Right lobe of liver (tissue), 6 donors: ENCODE results near the gene ZNF766. TPM values are rescaled to one million over a fixed set of nuclear protein-coding genes. Genes with fewer than 3 reads are reported as not detected.

ENCODE experiments used
- ATAC-seq, 4 donors: fragments of 200-7000 bp; cut with Tn5 transposase; one replicate each; pipeline ENCODE4 v1.9.1; 2020; ENCODE audit warnings: mild to moderate bottlenecking in 4 of 4, moderate library complexity in 4 of 4
- DNase-seq, 3 donors: peaks; one replicate each; pipeline ENCODE4 v3.0.0-alpha.2; 2020
- H3K27ac ChIP-seq, 3 donors: fragments of 200-600 bp; one replicate each; pipeline ENCODE4 v1.8.0; 2022
- H3K27me3 ChIP-seq, 2 donors: fragments of 200-600 bp; one replicate each; pipeline ENCODE4 v1.8.0; 2022
- H3K36me3 ChIP-seq, 4 donors: fragments of 200-600 bp; sonication (generic) in 1 of 4; one replicate each; pipeline versions ENCODE4 v1.5.1 to v1.8.0; 2017 to 2022; ENCODE audit warnings: control low read depth in 1 of 4
- H3K4me1 ChIP-seq, 4 donors: fragments of 200-600 bp; sonication (generic) in 1 of 4; one replicate each; pipeline versions ENCODE4 v1.5.1 to v1.8.0; 2017 to 2022; ENCODE audit warnings: control low read depth in 1 of 4
- H3K4me3 ChIP-seq, 3 donors: fragments of 200-600 bp; one replicate each; pipeline ENCODE4 v1.8.0; 2022
- H3K9me3 ChIP-seq, 4 donors: fragments of 200-600 bp; sonication (generic) in 1 of 4; one replicate each; pipeline versions ENCODE4 v1.5.1 to v1.8.0; 2017 to 2022; ENCODE audit warnings: control low read depth in 1 of 4
- CTCF ChIP-seq, 4 donors: fragments of 200-600 bp in 3 of 4; fragments of 450-650 bp in 1 of 4; IDR thresholded peaks; one replicate each; pipeline versions ENCODE4 v1.5.1 to v1.8.0; 2016 to 2022; ENCODE audit warnings: antibody characterized with exemption in 4 of 4, mild to moderate bottlenecking in 2 of 4
- POLR2A ChIP-seq: fragments of 450-650 bp; IDR thresholded peaks from one replicate; pipeline ENCODE4 v1.6.1; 2017; ENCODE audit warnings: antibody characterized with exemption, mild to moderate bottlenecking
- WGBS: methylation state at CpG from one replicate; pipeline ENCODE4 v1.1.6; 2018; ENCODE audit warnings: low coverage, low lambda C conversion rate; ENCODE audit not compliant: insufficient coverage; ENCODE audit errors: missing lambda C conversion rate; 5-methylcytosine and 5-hydroxymethylcytosine counted together
- intact Hi-C, 2 donors: fragments of 100-400 bp; cut with DNase I; formaldehyde crosslinking; loops; one replicate each; pipeline versions ENCODE4 v1.11.2 to v1.14.1; 2022
- total RNA-seq, 6 experiments: library from RNA; depleted of rRNA in 2 of 6; stranded (reverse); fragments of >200 nt in 2 of 6; fragmentation: NEBNext Ultra II Directional in 3 of 6; extraction: Animal tissue kit (Norgen Biotek cat#: 25700) in 3 of 6; gene quantifications; one replicate each; pipeline versions ENCODE4 v1.1.0 to v1.2.4, GENCODE V29; 2016 to 2023
- donor health status: DM: no; HTN: yes; CAD: no.
- donor health status: DM: no; HTN: no; CAD: no.
- donor health status: DM: no; HTN: no; CAD: no.
- donor health status: DM: no; HTN: yes; CAD: no.
- donor health status: DM: no; HTN: yes; CAD: no.

The ZNF766 gene
- total RNA-seq, 6 experiments from 2014 or later = 2.3 to 6.0 (median 4.9) TPM

GRCh38 chr19:52224211-52224610, 45.2 kb upstream of the ZNF766 start:
- 92% methylated on average over 4 of the region's 5 CpGs for WGBS
- no peak overlapping the region for H3K4me3 ChIP-seq

DNA sequence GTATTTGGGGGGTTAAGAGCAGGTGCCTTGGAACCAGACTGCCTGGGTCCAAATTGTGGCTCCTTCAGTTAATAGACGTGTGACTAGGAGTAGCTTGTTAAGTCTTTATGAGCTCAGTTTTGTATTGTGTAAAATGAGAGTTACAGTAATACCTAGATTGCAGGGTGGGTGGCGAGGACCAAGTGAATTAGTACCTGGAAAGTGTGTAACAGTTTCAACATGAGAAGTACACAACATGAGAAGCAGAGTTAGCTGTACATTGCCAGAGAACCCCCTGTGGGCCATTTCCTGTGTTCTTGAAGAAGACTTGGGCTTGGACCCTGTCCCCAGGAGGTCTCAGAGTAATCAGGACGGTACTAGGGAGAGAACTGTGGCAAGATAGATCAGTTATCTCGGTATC, 42.7 kb upstream of the ZNF766 start:
- DNase-seq (no peak), ATAC-seq (no peak)
- WGBS = 100% methylated on average over 3 of the region's 4 CpGs
- no peak overlapping the region for H3K27ac ChIP-seq
- intact Hi-C loops = no loop called here
- TF ChIP-seq POLR2A = no peak
- TF ChIP-seq CTCF (IDR thresholded peaks at IDR 0.05) = no peak
- peaks cover 12 to 64% (median 37%) of the 10 kb centered on the region in 4 donors for H3K36me3 ChIP-seq
- no peak overlapping the region for H3K4me3 ChIP-seq
- no peaks in the 10 kb centered on the region for H3K27me3 ChIP-seq
- no peaks in the 10 kb centered on the region for H3K4me1 ChIP-seq
- no peaks in the 10 kb centered on the region for H3K9me3 ChIP-seq

More at GRCh38 chr19:52224211-52224610, 45.2 kb upstream of the ZNF766 start:
- H3K27ac ChIP-seq = no peak overlapping the region
- no peaks in the 10 kb centered on the region for H3K4me1 ChIP-seq
- intact Hi-C loops = no loop called here
- peaks cover 34 to 88% (median 58%) of the 10 kb centered on the region in 4 donors for H3K36me3 ChIP-seq
- ATAC-seq (no peak), DNase-seq (no peak)
- no peaks in the 10 kb centered on the region for H3K9me3 ChIP-seq
- TF ChIP-seq CTCF (IDR thresholded peaks at IDR 0.05) = no peak
- no peak for TF ChIP-seq POLR2A
- H3K27me3 ChIP-seq = no peaks in the 10 kb centered on the region

- Histone ChIP-seq H3K27ac (no peak overlapping the region), H3K4me3 (no peak overlapping the region), H3K27me3 (no peaks in the 10 kb centered on the region), H3K9me3 (no peaks in the 10 kb centered on the region), H3K36me3 (peaks cover 7 to 57% (median 31%) of the 10 kb centered on the region in 4 donors), H3K4me1 (no peaks in the 10 kb centered on the region)
- no peak for DNase-seq
- TF ChIP-seq POLR2A = no peak
- TF ChIP-seq CTCF (IDR thresholded peaks at IDR 0.05) = no peak
- WGBS = 82% methylated on average over 9 of the region's 10 CpGs
- ATAC-seq = no peak
- intact Hi-C loops = no loop called here
These were observed 42.0 kb upstream of the ZNF766 start for GRCh38 chr19:52227196-52227940.

DNA sequence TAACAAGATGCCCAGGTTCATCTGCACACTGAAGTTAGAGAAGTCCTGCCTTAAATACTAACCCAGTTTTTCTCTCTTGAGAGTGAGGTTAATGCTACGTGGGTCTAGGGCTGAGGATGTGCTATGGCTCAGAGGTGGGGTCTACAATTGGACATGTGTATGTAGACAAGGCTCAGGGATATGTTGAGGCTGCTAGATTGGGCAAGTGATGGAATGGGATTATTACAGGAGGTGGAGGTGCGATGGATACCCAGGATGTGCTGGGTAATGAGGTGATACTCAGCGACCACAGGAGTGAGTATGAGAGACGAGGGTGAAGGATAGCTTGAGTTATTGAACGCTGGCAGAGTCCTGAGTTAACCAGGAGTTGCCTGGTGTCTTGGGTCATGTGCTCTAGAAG, 41.4 kb upstream of the ZNF766 start:
- H3K36me3 ChIP-seq = peaks cover 7 to 50% (median 27%) of the 10 kb centered on the region in 4 donors
- no peak overlapping the region for H3K27ac ChIP-seq
- no peak overlapping the region for H3K4me3 ChIP-seq
- H3K27me3 ChIP-seq = no peaks in the 10 kb centered on the region
- DNase-seq (no peak), ATAC-seq (no peak)
- intact Hi-C loops = no loop called here
- H3K4me1 ChIP-seq = no peaks in the 10 kb centered on the region
- H3K9me3 ChIP-seq = no peaks in the 10 kb centered on the region
- TF ChIP-seq CTCF (IDR thresholded peaks at IDR 0.05) (no peak), POLR2A (no peak)
- WGBS = 92% methylated on average over 5 of the region's 5 CpGs
